Tibial nerve (tissue), 4 donors: ENCODE data around the gene LIFR. TPM values are rescaled to one million over a fixed set of nuclear protein-coding genes. Genes with fewer than 3 reads are reported as not detected.

Source experiments
- DNase-seq, 2 donors: peaks; one replicate each; pipeline ENCODE4 v3.0.0-alpha.2; 2019; ENCODE audit warnings: low spot score in 2 of 2
- H3K27ac ChIP-seq, 4 donors: fragments of 200-600 bp; sonication (generic) in 3 of 4; one replicate each; pipeline ENCODE4 v1.5.1; 2017 to 2019; ENCODE audit warnings: mild to moderate bottlenecking in 1 of 4
- H3K27me3 ChIP-seq, 2 donors: fragments of 200-600 bp; sonication (generic) in 1 of 2; one replicate each; pipeline versions ENCODE4 v1.5.1 to v1.6.0; 2017 to 2019
- H3K36me3 ChIP-seq, 3 donors: fragments of 200-600 bp; sonication (generic); one replicate each; pipeline ENCODE4 v1.5.1; 2018 to 2019
- H3K4me1 ChIP-seq, 4 donors: fragments of 200-600 bp; sonication (generic) in 3 of 4; one replicate each; pipeline ENCODE4 v1.5.1; 2017 to 2019
- H3K4me3 ChIP-seq, 4 donors: fragments of 200-600 bp; sonication (generic) in 3 of 4; one replicate each; pipeline ENCODE4 v1.5.1; 2017 to 2019; ENCODE audit warnings: mild to moderate bottlenecking in 1 of 4, moderate library complexity in 1 of 4
- H3K9me3 ChIP-seq, 4 donors: fragments of 200-600 bp; sonication (generic) in 3 of 4; one replicate each; pipeline ENCODE4 v1.5.1; 2017 to 2019
- EP300 ChIP-seq, 2 donors: sonication (generic); formaldehyde crosslinking; IDR thresholded peaks; one replicate each; pipeline ENCODE4 v1.6.1; 2017; ENCODE audit warnings: antibody characterized with exemption in 2 of 2, mild to moderate bottlenecking in 1 of 2
- POLR2A ChIP-seq, 2 donors: fragments of 450-650 bp; IDR thresholded peaks; one replicate each; pipeline ENCODE4 v1.6.1; 2017; ENCODE audit warnings: antibody characterized with exemption in 2 of 2, mild to moderate bottlenecking in 2 of 2, moderate library complexity in 2 of 2
- WGBS, 2 donors: methylation state at CpG; one replicate each; pipeline ENCODE4 v1.1.5; 2018; 5-methylcytosine and 5-hydroxymethylcytosine counted together
- total RNA-seq, 4 donors: library from RNA; depleted of rRNA; stranded (reverse); fragments of >200 nt; gene quantifications; one replicate each; pipeline ENCODE4 v1.1.0, GENCODE V29; 2016
- TF ChIP-seq, protein P1 (sequence below), 5 experiments: fragments of 200-600 bp in 3 of 5; fragments of 450-650 bp in 2 of 5; sonication (generic) in 3 of 5; IDR thresholded peaks; one replicate each; pipeline ENCODE4 v1.5.1; 2016 to 2019; ENCODE audit warnings: antibody characterized with exemption in 5 of 5, mild to moderate bottlenecking in 3 of 5, moderate library complexity in 2 of 5

Gene LIFR
- total RNA-seq, 4 donors from 2014 or later: 145 to 247 (median 212) TPM

DNA sequence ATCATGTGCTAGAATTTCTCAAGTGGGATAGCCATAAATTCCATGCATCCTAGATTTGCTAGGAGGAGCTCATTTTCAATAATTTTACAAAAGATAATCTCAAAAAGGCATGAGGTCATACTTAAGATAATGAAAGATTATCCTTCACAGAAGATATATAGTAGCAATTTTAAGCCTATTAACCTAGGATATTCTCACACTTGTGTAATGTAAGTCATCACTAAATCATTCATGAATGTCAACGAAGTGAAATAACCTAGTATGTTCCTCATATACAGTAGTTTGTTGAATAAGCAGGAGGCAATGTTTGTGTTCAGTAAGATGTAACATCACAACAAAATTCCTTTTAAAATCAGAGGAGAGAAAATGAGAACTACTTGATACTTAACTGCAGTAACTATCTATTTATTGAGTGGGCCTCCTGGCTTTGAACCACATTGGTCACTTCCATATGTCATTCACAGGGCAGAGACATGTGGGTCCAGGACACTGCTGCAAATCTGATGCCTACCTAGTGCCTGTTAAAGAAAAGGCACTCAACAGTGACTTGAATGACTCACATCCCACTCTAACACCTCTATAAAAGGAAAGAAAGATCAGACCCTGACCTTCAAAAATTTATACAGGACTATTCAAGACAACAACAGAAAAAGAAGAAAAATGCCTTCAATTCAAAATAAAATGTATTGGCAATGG is 8.2 kb downstream of the LIFR start:
- H3K4me1 ChIP-seq: peaks cover 0 to 37% (median 15%) of the 10 kb centered on the region in 4 donors
- no peak for TF ChIP-seq EP300 (IDR thresholded peaks at IDR 0.05)
- TF ChIP-seq, protein P1, sequence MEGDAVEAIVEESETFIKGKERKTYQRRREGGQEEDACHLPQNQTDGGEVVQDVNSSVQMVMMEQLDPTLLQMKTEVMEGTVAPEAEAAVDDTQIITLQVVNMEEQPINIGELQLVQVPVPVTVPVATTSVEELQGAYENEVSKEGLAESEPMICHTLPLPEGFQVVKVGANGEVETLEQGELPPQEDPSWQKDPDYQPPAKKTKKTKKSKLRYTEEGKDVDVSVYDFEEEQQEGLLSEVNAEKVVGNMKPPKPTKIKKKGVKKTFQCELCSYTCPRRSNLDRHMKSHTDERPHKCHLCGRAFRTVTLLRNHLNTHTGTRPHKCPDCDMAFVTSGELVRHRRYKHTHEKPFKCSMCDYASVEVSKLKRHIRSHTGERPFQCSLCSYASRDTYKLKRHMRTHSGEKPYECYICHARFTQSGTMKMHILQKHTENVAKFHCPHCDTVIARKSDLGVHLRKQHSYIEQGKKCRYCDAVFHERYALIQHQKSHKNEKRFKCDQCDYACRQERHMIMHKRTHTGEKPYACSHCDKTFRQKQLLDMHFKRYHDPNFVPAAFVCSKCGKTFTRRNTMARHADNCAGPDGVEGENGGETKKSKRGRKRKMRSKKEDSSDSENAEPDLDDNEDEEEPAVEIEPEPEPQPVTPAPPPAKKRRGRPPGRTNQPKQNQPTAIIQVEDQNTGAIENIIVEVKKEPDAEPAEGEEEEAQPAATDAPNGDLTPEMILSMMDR (IDR thresholded peaks at IDR 0.05): no peak
- TF ChIP-seq POLR2A (IDR thresholded peaks at IDR 0.05): no peak
- H3K36me3 ChIP-seq: no peaks in the 10 kb centered on the region
- peak overlapping the region in 2 of 4 donors; percentile 40 to 70 for H3K27ac ChIP-seq
- H3K4me3 ChIP-seq: no peak overlapping the region
- 59 to 79% methylated on average over 1 of the region's 1 CpG for WGBS, 2 donors
- no peaks in the 10 kb centered on the region for H3K27me3 ChIP-seq
- H3K9me3 ChIP-seq: no peaks in the 10 kb centered on the region
- DNase-seq: no peak

DNA sequence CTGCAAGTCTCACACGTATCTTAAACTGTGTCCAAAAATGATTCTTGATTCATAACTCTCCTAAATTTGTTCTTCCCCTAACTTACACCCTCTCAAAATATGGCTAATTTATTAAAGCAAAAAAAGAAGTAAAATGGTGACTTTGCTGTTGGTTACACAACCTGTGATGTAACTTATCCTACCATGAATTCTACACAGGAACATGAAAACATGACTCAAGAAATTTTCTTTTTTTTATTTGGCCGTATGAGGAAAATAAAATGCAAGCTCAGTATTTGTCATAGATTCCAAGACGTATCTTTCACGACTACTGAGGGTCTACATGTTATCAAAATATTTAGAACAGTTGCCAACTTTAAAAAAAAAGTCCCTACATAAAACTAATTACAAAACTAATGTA is 9.2 kb downstream of the LIFR start:
- Histone ChIP-seq H3K36me3 (no peaks in the 10 kb centered on the region), H3K27ac (peak overlapping the region in 2 of 4 donors; percentile 40), H3K4me3 (no peak overlapping the region), H3K4me1 (peaks cover 0 to 37% (median 15%) of the 10 kb centered on the region in 4 donors), H3K9me3 (no peaks in the 10 kb centered on the region), H3K27me3 (no peaks in the 10 kb centered on the region)
- TF ChIP-seq, protein P1 (IDR thresholded peaks at IDR 0.05): no peak
- TF ChIP-seq EP300 (IDR thresholded peaks at IDR 0.05) (no peak), POLR2A (IDR thresholded peaks at IDR 0.05) (no peak)
- no peak for DNase-seq
- WGBS, 2 donors: 54 to 56% methylated on average over 4 of the region's 4 CpGs

DNA sequence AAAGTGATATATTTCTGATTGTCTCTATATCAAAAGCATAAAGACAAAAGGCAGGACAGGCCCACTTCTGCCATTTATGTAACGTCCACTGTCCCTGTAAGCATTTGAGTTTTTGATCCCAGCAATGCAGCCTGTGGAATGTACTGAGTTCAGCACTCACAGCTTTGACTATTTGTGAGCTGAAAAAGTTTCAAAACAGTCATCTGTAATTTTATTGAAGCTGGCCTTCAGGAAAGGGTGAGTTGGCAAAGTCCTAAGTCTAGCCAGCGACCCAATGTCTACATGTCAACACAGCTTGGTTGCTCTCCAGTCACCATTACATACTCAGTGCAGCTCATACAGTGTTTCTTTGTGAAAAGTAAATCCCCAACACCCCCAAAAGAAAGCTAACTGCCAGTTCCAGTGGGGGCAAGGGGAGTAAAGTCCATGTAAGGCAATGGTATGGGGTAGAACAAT is 9.7 kb downstream of the LIFR start:
- Histone ChIP-seq H3K27ac (peak overlapping the region in 1 of 4 donors; percentile 40), H3K4me1 (peaks cover 0 to 35% (median 15%) of the 10 kb centered on the region in 4 donors), H3K27me3 (no peaks in the 10 kb centered on the region), H3K36me3 (no peaks in the 10 kb centered on the region), H3K4me3 (no peak overlapping the region), H3K9me3 (no peaks in the 10 kb centered on the region)
- DNase-seq: no peak
- WGBS, 2 donors: 33 to 39% methylated on average over 2 of the region's 2 CpGs
- TF ChIP-seq EP300 (IDR thresholded peaks at IDR 0.05): no peak
- TF ChIP-seq, protein P1 (IDR thresholded peaks at IDR 0.05): no peak
- TF ChIP-seq POLR2A (IDR thresholded peaks at IDR 0.05): no peak

DNA sequence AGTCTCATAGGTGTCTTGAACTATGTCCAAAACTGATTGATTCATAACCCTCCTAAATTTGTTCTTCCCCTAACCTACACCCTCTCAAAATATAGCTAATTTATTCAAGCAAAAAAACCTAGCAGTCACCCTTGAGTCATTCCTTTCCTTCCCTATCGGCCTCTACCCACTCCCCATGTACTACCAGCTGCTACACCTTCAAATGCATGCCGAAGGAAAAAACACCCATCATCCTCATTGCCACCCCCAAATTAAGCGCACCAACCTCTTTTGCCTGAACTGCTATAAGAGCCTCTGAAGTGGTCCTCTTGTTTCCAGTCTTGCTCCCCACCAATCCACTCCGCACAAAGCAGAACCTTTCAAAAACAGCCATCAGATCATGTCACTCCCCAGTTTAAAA is 12.6 kb downstream of the LIFR start:
- no peaks in the 10 kb centered on the region for H3K36me3 ChIP-seq
- TF ChIP-seq EP300 (IDR thresholded peaks at IDR 0.05) (no peak), POLR2A (IDR thresholded peaks at IDR 0.05) (no peak)
- TF ChIP-seq, protein P1 (IDR thresholded peaks at IDR 0.05): no peak
- no peaks in the 10 kb centered on the region for H3K27me3 ChIP-seq
- H3K4me3 ChIP-seq: no peak overlapping the region
- peaks cover 0 to 37% (median 12%) of the 10 kb centered on the region in 4 donors for H3K4me1 ChIP-seq
- H3K27ac ChIP-seq: no peak overlapping the region
- no peak for DNase-seq
- no peaks in the 10 kb centered on the region for H3K9me3 ChIP-seq
- WGBS, 2 donors: 93 to 95% methylated on average over 4 of the region's 4 CpGs

DNA sequence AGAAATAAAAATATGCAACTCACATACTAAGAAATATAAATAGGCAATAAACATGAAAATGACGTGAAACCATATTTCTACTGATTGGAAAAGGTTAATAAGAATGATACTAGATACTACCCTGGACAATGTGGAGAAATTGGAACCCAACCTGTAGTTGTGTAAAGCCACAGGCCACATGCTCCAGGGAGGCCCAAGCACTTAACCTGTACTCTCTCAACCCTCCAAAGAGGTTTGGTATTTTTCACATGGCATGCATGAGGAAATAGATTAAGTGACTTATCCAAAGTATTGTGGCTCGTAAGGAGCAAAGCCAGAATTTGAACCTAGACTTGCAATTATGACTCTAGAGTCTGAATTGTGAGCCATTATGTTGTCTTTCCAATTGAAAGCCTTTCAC is 13.4 kb downstream of the LIFR start:
- no peak for TF ChIP-seq EP300 (IDR thresholded peaks at IDR 0.05)
- TF ChIP-seq, protein P1 (IDR thresholded peaks at IDR 0.05): no peak
- TF ChIP-seq POLR2A (IDR thresholded peaks at IDR 0.05): no peak
- Histone ChIP-seq H3K4me3 (no peak overlapping the region), H3K36me3 (no peaks in the 10 kb centered on the region), H3K4me1 (peaks cover 0 to 31% (median 8%) of the 10 kb centered on the region in 4 donors), H3K9me3 (no peaks in the 10 kb centered on the region), H3K27me3 (no peaks in the 10 kb centered on the region), H3K27ac (no peak overlapping the region)
- 92 to 94% methylated on average over 2 of the region's 2 CpGs for WGBS, 2 donors
- no peak for DNase-seq
